ENCODE measurements around the gene SVEP1. TPM values are rescaled to one million over a fixed set of nuclear protein-coding genes. Genes with fewer than 3 reads are reported as not detected.
A peak's percentile ranks its signal among the peaks of the same experiment; 100 is the strongest.

SVEP1 gene
- polyA plus RNA-seq, 3 donors, result under 0.01 TPM; not detected in 2

- H3K4me1 ChIP-seq (ENCODE audit: control insufficient read depth in 1 of 2, insufficient read depth in 2 of 2, low read length in 2 of 2), result no peaks in the 10 kb centered on the region
- peak; percentile 82 for TF ChIP-seq CTCF (IDR thresholded peaks at IDR 0.05)
- no peaks in the 10 kb centered on the region for H3K79me2 ChIP-seq (ENCODE audit: insufficient read depth, low read length)
- no peak overlapping the region for H3K4me3 Mint-ChIP-seq
- H4K20me1 ChIP-seq (ENCODE audit: insufficient read depth, low read length), result no peaks in the 10 kb centered on the region
- H3K27me3 Mint-ChIP-seq (ENCODE audit: low read depth in 3 of 3), result peaks cover 0 to 8% (median 0%) of the 10 kb centered on the region in 3 donors
- no peak overlapping the region for H2AFZ ChIP-seq (ENCODE audit: insufficient read depth, low read depth, low read length, poor library complexity, severe bottlenecking)
- no peaks in the 10 kb centered on the region for H3K27me3 ChIP-seq (ENCODE audit: control insufficient read depth in 2 of 2, insufficient read depth in 2 of 2, low read length in 2 of 2)
- intact Hi-C loops (cut with micrococcal nuclease), result loop anchor here (5.0 to 10.0 kb wide), 3 partner anchors 199 to 439 kb away; no protein-coding TSS in a partner anchor
- no peak overlapping the region for H3K27ac Mint-ChIP-seq
- no peaks in the 10 kb centered on the region for H3K36me3 Mint-ChIP-seq
- peak; percentile 15 to 63 (median 38) for DNase-seq
- H3K4me3 ChIP-seq (replicated peaks in 1 of 3; ENCODE audit: low read depth in 2 of 3, low read length in 3 of 3), result no peak overlapping the region
- no peaks in the 10 kb centered on the region for H3K9me3 Mint-ChIP-seq
- H3K27ac ChIP-seq (ENCODE audit: low read depth in 1 of 2, low read length in 2 of 2), result no peak overlapping the region
- H3K4me1 Mint-ChIP-seq, result no peaks in the 10 kb centered on the region
- H3K4me2 ChIP-seq (replicated peaks; ENCODE audit: extremely low read depth, low read length, poor library complexity, severe bottlenecking), result no peak overlapping the region
- no peaks in the 10 kb centered on the region for H3K36me3 ChIP-seq (replicated peaks in 1 of 2; ENCODE audit: control insufficient read depth in 1 of 2, insufficient read depth in 2 of 2, low read length in 2 of 2)
- no peak overlapping the region for H3K9ac ChIP-seq (ENCODE audit: insufficient read depth, low read length, poor library complexity, severe bottlenecking)
- H3K9me3 ChIP-seq (replicated peaks in 1 of 2; ENCODE audit: control insufficient read depth in 1 of 2, insufficient read depth in 1 of 2, low read length in 2 of 2), result no peaks in the 10 kb centered on the region
- WGBS (ENCODE audit: insufficient coverage), result no CpG with 5 or more reads among the region's 3 CpGs
Observed at GRCh38 chr9:110623462-110624025, 44.0 kb upstream of the SVEP1 start.

- no peak for TF ChIP-seq CTCF (IDR thresholded peaks at IDR 0.05)
- no peaks in the 10 kb centered on the region for H3K9me3 ChIP-seq (replicated peaks in 1 of 2; ENCODE audit: control insufficient read depth in 1 of 2, insufficient read depth in 1 of 2, low read length in 2 of 2)
- no peaks in the 10 kb centered on the region for H3K27me3 ChIP-seq (ENCODE audit: control insufficient read depth in 2 of 2, insufficient read depth in 2 of 2, low read length in 2 of 2)
- intact Hi-C loops (cut with micrococcal nuclease), result loop anchor here (5.0 to 10.0 kb wide), 3 partner anchors 198 to 438 kb away; no protein-coding TSS in a partner anchor
- peak in 1 of 3 donors; percentile 14 for DNase-seq
- H2AFZ ChIP-seq (ENCODE audit: insufficient read depth, low read depth, low read length, poor library complexity, severe bottlenecking), result no peak overlapping the region
- H3K9ac ChIP-seq (ENCODE audit: insufficient read depth, low read length, poor library complexity, severe bottlenecking), result no peak overlapping the region
- H3K9me3 Mint-ChIP-seq, result no peaks in the 10 kb centered on the region
- H3K27ac Mint-ChIP-seq, result no peak overlapping the region
- H3K4me3 ChIP-seq (replicated peaks in 1 of 3; ENCODE audit: low read depth in 2 of 3, low read length in 3 of 3), result no peak overlapping the region
- no peaks in the 10 kb centered on the region for H3K36me3 ChIP-seq (replicated peaks in 1 of 2; ENCODE audit: control insufficient read depth in 1 of 2, insufficient read depth in 2 of 2, low read length in 2 of 2)
- H3K36me3 Mint-ChIP-seq, result no peaks in the 10 kb centered on the region
- H3K79me2 ChIP-seq (ENCODE audit: insufficient read depth, low read length), result no peaks in the 10 kb centered on the region
- no peak overlapping the region for H3K4me2 ChIP-seq (replicated peaks; ENCODE audit: extremely low read depth, low read length, poor library complexity, severe bottlenecking)
- H3K4me1 Mint-ChIP-seq, result no peaks in the 10 kb centered on the region
- H3K4me1 ChIP-seq (ENCODE audit: control insufficient read depth in 1 of 2, insufficient read depth in 2 of 2, low read length in 2 of 2), result no peaks in the 10 kb centered on the region
- 71% methylated on average over 1 of the region's 2 CpGs for whole genome bisulfite sequencing (ENCODE audit: insufficient coverage)
- no peak overlapping the region for H3K4me3 Mint-ChIP-seq
- H3K27me3 Mint-ChIP-seq (ENCODE audit: low read depth in 3 of 3), result peaks cover 0 to 8% (median 0%) of the 10 kb centered on the region in 3 donors
- H3K27ac ChIP-seq (ENCODE audit: low read depth in 1 of 2, low read length in 2 of 2), result no peak overlapping the region
- no peaks in the 10 kb centered on the region for H4K20me1 ChIP-seq (ENCODE audit: insufficient read depth, low read length)
Observed at GRCh38 chr9:110622368-110622767, 42.8 kb upstream of the SVEP1 start.

Data from CD14-positive monocyte (primary cell).